NCI-H1105 (cell line): ENCODE data around the gene NCKIPSD.

Experiments
- DNase-seq: peaks from one replicate; lab custom pipeline; 2025; lab: John Stamatoyannopoulos, UW

NCKIPSD gene

GRCh38 chr3:48678566-48679380 lies 6.9 kb downstream of the NCKIPSD start:
- no peak for DNase-seq

GRCh38 chr3:48678056-48678455 lies 7.7 kb downstream of the NCKIPSD start:
- DNase-seq: no peak

- DNase-seq: no peak
Observed at GRCh38 chr3:48674505-48674904, 11.2 kb downstream of the NCKIPSD start.

- DNase-seq: no peak
Observed at GRCh38 chr3:48672522-48672921, 13.2 kb downstream of the NCKIPSD start.

GRCh38 chr3:48664929-48665328 lies 20.8 kb downstream of the NCKIPSD start:
- no peak for DNase-seq

GRCh38 chr3:48664313-48664644 lies 21.4 kb downstream of the NCKIPSD start:
- DNase-seq: no peak

- peak; percentile 90 for DNase-seq
Observed at GRCh38 chr3:48663489-48664312, 22.0 kb downstream of the NCKIPSD start.

- peak; percentile 69 for DNase-seq
Observed at GRCh38 chr3:48662753-48663488, 22.8 kb downstream of the NCKIPSD start, which contains the start of gene CELSR3. CELSR3 (minus strand) TSS chr3:48662886; CDS start chr3:48662634, 252 bp downstream.

- DNase-seq: no peak
Observed at GRCh38 chr3:48662145-48662752, 23.5 kb downstream of the NCKIPSD start.

GRCh38 chr3:48661501-48662144 lies 24.1 kb downstream of the NCKIPSD start:
- DNase-seq: no peak

GRCh38 chr3:48660800-48661400 lies 24.8 kb downstream of the NCKIPSD start:
- no peak for DNase-seq

- no peak for DNase-seq
Observed at GRCh38 chr3:48656841-48657281, 28.9 kb downstream of the NCKIPSD start.

GRCh38 chr3:48656061-48656840 lies 29.5 kb downstream of the NCKIPSD start:
- no peak for DNase-seq

GRCh38 chr3:48655606-48656005 lies 30.1 kb downstream of the NCKIPSD start:
- no peak for DNase-seq

- DNase-seq: no peak
Observed at GRCh38 chr3:48655063-48655462, 30.7 kb downstream of the NCKIPSD start.

- no peak for DNase-seq
Observed at GRCh38 chr3:48652923-48653715, 32.6 kb downstream of the NCKIPSD start.

- no peak for DNase-seq
Observed at GRCh38 chr3:48651771-48652170, 33.9 kb downstream of the NCKIPSD start.

GRCh38 chr3:48650723-48651122 lies 35.0 kb downstream of the NCKIPSD start:
- DNase-seq: no peak

GRCh38 chr3:48648188-48648850 lies 37.4 kb downstream of the NCKIPSD start:
- DNase-seq: no peak
